K562 (cell line): ENCODE results near the gene MEGF9. TPM values are rescaled to one million over a fixed set of nuclear protein-coding genes. Genes with fewer than 3 reads are reported as not detected.

Experiments used
- ATAC-seq: fragments of 200-7000 bp; cut with Tn5 transposase; 3 replicates; pipeline ENCODE4 v1.9.1; 2020; ENCODE audit warnings: moderate library complexity
- BruUV-seq: library from RNA; stranded (reverse); fragments of 400-500 nt; replicated peaks from 2 replicates; lab custom pipeline; 2021; lab: Mats Ljungman, UMichigan
- CTCF ChIA-PET: fragments of 300-600 bp; formaldehyde crosslinking; extraction: SDS; loops from one replicate; lab custom pipeline; 2021; ENCODE audit warnings: low intra/inter-chr PET ratio; lab: Yijun Ruan, JAX
- POLR2A ChIA-PET: fragments of 300-600, 350-650 bp; sonication (Branson Sonifier 250); formaldehyde crosslinking; extraction: SDS; loops from one replicate; lab custom pipeline; 2021; ENCODE audit warnings: antibody characterized with exemption, inconsistent platforms; lab: Yijun Ruan, JAX
- DNase-seq, 4 experiments: peaks; one replicate each; pipeline versions ENCODE4 v3.0.0 to v3.0.0-alpha.2; 2011 to 2018; ENCODE audit warnings: low spot score in 3 of 4, mixed read lengths in 3 of 4; ENCODE audit errors: extremely low read depth in 1 of 4
- FAIRE-seq: peaks from 2 replicates; lab custom pipeline; 2011; peaks lifted over from hg19 to GRCh38; lab: Jason Lieb, UNC
- H2AFZ ChIP-seq: 2 replicates; pipeline ENCODE4 v1.6.0; 2011; ENCODE audit warnings: low read depth, low read length, control low read depth, inconsistent platforms
- H3K27ac ChIP-seq: fragments of 200-600 bp; 3 replicates; pipeline ENCODE4 v1.8.0; 2011; ENCODE audit warnings: low read depth, mild to moderate bottlenecking, control low read depth, inconsistent platforms, low read length, moderate library complexity, mixed read lengths; ENCODE audit errors: extremely low read depth
- H3K27me3 ChIP-seq, 2 experiments: fragments of 300-600 bp in 1 of 2; 2 replicates in 1 of 2; 3 replicates in 1 of 2; pipeline versions ENCODE4 v1.6.0 to v1.8.0; 2011; ENCODE audit warnings: inconsistent platforms in 2 of 2, low read length in 2 of 2, mild to moderate bottlenecking in 1 of 2, mixed read lengths in 1 of 2, moderate library complexity in 1 of 2; ENCODE audit not compliant: control insufficient read depth in 2 of 2, insufficient read depth in 2 of 2
- H3K36me3 ChIP-seq: fragments of 300-600 bp; 3 replicates; pipeline ENCODE4 v1.8.0; 2011; ENCODE audit warnings: mild to moderate bottlenecking, low read length, inconsistent platforms; ENCODE audit not compliant: control insufficient read depth, insufficient read depth
- H3K4me1 ChIP-seq, 2 experiments: fragments of 200-600 bp in 1 of 2; replicated peaks in 1 of 2; 2 replicates in 1 of 2; 3 replicates in 1 of 2; pipeline versions ENCODE4 v1.5.1 to v1.8.0; 2011; ENCODE audit warnings: inconsistent platforms in 2 of 2, low read length in 2 of 2, mild to moderate bottlenecking in 1 of 2, mixed read lengths in 1 of 2, moderate library complexity in 1 of 2; ENCODE audit not compliant: control insufficient read depth in 2 of 2, insufficient read depth in 2 of 2
- H3K4me2 ChIP-seq: 2 replicates; pipeline ENCODE4 v1.6.1; 2011; ENCODE audit warnings: low read length, control low read depth, inconsistent platforms, mixed read lengths; ENCODE audit not compliant: insufficient read depth
- H3K4me3 ChIP-seq: fragments of 200-600 bp; sonication (generic), shearing (Covaris generic); 2 replicates; pipeline ENCODE4 v1.5.1; 2016; ENCODE audit warnings: control low read depth, inconsistent platforms
- H3K79me2 ChIP-seq: fragments of 200-600 bp; 3 replicates; pipeline ENCODE4 v1.8.0; 2011; ENCODE audit warnings: low read length, inconsistent platforms; ENCODE audit not compliant: control insufficient read depth, insufficient read depth
- H3K9ac ChIP-seq, 2 experiments: 2 replicates each; pipeline versions ENCODE4 v1.6.0 to v1.6.1; 2011; ENCODE audit warnings: low read depth in 2 of 2, low read length in 2 of 2, control low read depth in 1 of 2, inconsistent platforms in 1 of 2, mild to moderate bottlenecking in 1 of 2, mixed read lengths in 1 of 2; ENCODE audit not compliant: insufficient read depth in 1 of 2
- H3K9me1 ChIP-seq: one replicate; pipeline ENCODE4 v1.6.0; 2011; ENCODE audit warnings: inconsistent platforms, mild to moderate bottlenecking, low read length, moderate library complexity; ENCODE audit not compliant: control insufficient read depth, insufficient read depth
- H3K9me3 ChIP-seq: replicated peaks from 2 replicates; pipeline ENCODE4 v1.5.1; 2011; ENCODE audit warnings: low read depth, low read length, inconsistent platforms; ENCODE audit not compliant: control insufficient read depth, insufficient read depth
- H4K20me1 ChIP-seq: replicated peaks from 2 replicates; pipeline ENCODE4 v1.6.1; 2011; ENCODE audit warnings: low read length, inconsistent platforms, mixed read lengths; ENCODE audit not compliant: control insufficient read depth, insufficient read depth
- PCBP2 ChIP-seq: fragments of 200-400 bp; formaldehyde crosslinking; IDR thresholded peaks from 2 replicates; pipeline ENCODE4 v1.6.1; 2018; ENCODE audit warnings: low read length, low read depth, mild to moderate bottlenecking, moderate library complexity; ENCODE audit not compliant: poor library complexity, severe bottlenecking
- PHB2 ChIP-seq: fragments of 450-650 bp; IDR thresholded peaks from 2 replicates; pipeline ENCODE4 v1.6.1; 2017; ENCODE audit warnings: low read depth
- RBM15 ChIP-seq: fragments of 200-400 bp; formaldehyde crosslinking; IDR thresholded peaks from 2 replicates; pipeline ENCODE4 v1.6.1; 2018; ENCODE audit warnings: mild to moderate bottlenecking, low read length, moderate library complexity; ENCODE audit not compliant: insufficient read depth
- WGBS: fragments of 100-300 bp; shearing (Covaris generic); methylation state at CpG from one replicate; pipeline ENCODE4 v1.1.6; 2016; ENCODE audit warnings: low coverage, mixed read lengths; ENCODE audit not compliant: insufficient coverage; ENCODE audit errors: missing lambda C conversion rate; 5-methylcytosine and 5-hydroxymethylcytosine counted together
- in situ Hi-C: fragments of 300-500 bp; cut with MboI; formaldehyde crosslinking; loops from 4 replicates; pipeline ENCODE4 v1.15.0; 2018; ENCODE audit warnings: inconsistent platforms, mixed read lengths
- intact Hi-C: fragments of 100-400 bp; cut with micrococcal nuclease; formaldehyde crosslinking; loops from 2 replicates; pipeline ENCODE4 v1.14.2; 2022
- polyA plus RNA-seq, 8 experiments: library from polyadenylated mRNA; depleted of rRNA in 4 of 8; stranded (reverse) in 5 of 8; unstranded in 3 of 8; fragments of >200 nt; fragmentation: Nextera tagmentation in 2 of 8; fragmentation: Illumina TruSeq in 1 of 8; extraction: Ambion mirVana in 2 of 8; extraction: Trizol in 1 of 8; gene quantifications; 2 replicates each; pipeline versions ENCODE4 v1.2.1 to v1.2.3, GENCODE V29; 2011 to 2014; ENCODE audit warnings: inconsistent platforms in 1 of 8, missing spikeins in 1 of 8
- total RNA-seq, 7 experiments: library from RNA; depleted of rRNA in 6 of 7; stranded (reverse); fragments of >200 nt in 6 of 7; fragmentation: Illumina TruSeq in 2 of 7; extraction: Trizol in 2 of 7; gene quantifications; 2 replicates each; pipeline versions ENCODE4 v1.2.1 to v1.2.3, GENCODE V29; 2011 to 2021; ENCODE audit warnings: low replicate concordance in 1 of 7
- TF ChIP-seq, protein P1 (sequence below): fragments of 450-650 bp; formaldehyde crosslinking; IDR thresholded peaks from 2 replicates; pipeline ENCODE4 v1.4.0; 2020; ENCODE audit warnings: mild to moderate bottlenecking, moderate library complexity

The MEGF9 gene
- total and polyA plus RNA-seq, 9 of the 15 experiments (the other 6 are each of a cell fraction or from before 2014, with no cell fraction given): 2.1 to 6.2 (median 3.8) TPM

DNA sequence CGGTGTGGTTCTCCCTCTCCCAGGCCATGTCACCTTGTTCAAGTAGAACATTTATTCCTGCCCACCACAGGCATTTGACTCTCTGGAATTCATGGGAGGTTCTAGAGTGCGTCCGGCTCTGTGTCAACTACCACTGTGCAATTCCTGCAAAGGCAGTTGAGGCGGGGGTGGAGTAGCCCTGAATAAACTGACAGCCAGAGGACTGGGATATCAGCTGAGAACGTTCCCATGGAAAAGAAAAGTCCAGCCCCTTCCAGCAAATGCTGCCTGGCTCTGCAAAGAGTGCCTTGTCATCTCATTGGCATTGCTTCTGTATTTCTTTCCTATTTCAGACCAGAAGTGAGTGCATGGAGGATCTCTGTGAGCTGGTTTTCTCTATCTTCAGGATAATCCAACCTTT is 18.9 kb upstream of the MEGF9 start:
- Histone ChIP-seq H3K4me1 (no peaks in the 10 kb centered on the region), H4K20me1 (no peaks in the 10 kb centered on the region; the same call in 1 of the 2 replicates), H3K27ac (no peak overlapping the region), H3K9ac (no peak overlapping the region), H2AFZ (no peak overlapping the region), H3K27me3 (no peaks in the 10 kb centered on the region), H3K9me3 (no peaks in the 10 kb centered on the region), H3K4me3 (no peak overlapping the region), H3K4me2 (no peak overlapping the region), H3K9me1 (no peaks in the 10 kb centered on the region), H3K36me3 (no peaks in the 10 kb centered on the region), H3K79me2 (no peaks in the 10 kb centered on the region)
- WGBS: 58% methylated on average over 4 of the region's 5 CpGs
- ChIA-PET POLR2A (no interaction called here), CTCF (no interaction called here)
- intact Hi-C loops (loop anchor here (5.0 kb wide), 1 partner anchor 811 kb away; no protein-coding TSS in a partner anchor), in situ Hi-C loops (no loop called here)
- ATAC-seq (no peak), DNase-seq (no peak), FAIRE-seq (no peak)
- no peak for TF ChIP-seq PHB2
- no peak for TF ChIP-seq PCBP2
- TF ChIP-seq, protein P1, sequence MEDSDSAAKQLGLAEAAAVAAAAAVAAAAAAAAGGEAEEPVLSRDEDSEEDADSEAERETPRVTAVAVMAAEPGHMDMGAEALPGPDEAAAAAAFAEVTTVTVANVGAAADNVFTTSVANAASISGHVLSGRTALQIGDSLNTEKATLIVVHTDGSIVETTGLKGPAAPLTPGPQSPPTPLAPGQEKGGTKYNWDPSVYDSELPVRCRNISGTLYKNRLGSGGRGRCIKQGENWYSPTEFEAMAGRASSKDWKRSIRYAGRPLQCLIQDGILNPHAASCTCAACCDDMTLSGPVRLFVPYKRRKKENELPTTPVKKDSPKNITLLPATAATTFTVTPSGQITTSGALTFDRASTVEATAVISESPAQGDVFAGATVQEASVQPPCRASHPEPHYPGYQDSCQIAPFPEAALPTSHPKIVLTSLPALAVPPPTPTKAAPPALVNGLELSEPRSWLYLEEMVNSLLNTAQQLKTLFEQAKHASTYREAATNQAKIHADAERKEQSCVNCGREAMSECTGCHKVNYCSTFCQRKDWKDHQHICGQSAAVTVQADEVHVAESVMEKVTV: no peak
- TF ChIP-seq RBM15: no peak
- no TSS peak for BruUV-seq
